ENCODE results near the gene PHACTR3. TPM values are rescaled to one million over a fixed set of nuclear protein-coding genes. Genes with fewer than 3 reads are reported as not detected.
"Not testable (repeated sequence)": the region's sequence is repeated elsewhere in the genome, so short reads cannot be mapped to it uniquely, and the experiment has no call there.

PHACTR3 gene
- polyA plus RNA-seq (2013, experiment 1 of 4) = 0.59 TPM
- 0.50 TPM for polyA plus RNA-seq (2013, experiment 2 of 4)
- 1.8 TPM for polyA plus RNA-seq (2013, experiment 3 of 4)
- 1.8 TPM for polyA plus RNA-seq (2013, experiment 4 of 4)

DNA sequence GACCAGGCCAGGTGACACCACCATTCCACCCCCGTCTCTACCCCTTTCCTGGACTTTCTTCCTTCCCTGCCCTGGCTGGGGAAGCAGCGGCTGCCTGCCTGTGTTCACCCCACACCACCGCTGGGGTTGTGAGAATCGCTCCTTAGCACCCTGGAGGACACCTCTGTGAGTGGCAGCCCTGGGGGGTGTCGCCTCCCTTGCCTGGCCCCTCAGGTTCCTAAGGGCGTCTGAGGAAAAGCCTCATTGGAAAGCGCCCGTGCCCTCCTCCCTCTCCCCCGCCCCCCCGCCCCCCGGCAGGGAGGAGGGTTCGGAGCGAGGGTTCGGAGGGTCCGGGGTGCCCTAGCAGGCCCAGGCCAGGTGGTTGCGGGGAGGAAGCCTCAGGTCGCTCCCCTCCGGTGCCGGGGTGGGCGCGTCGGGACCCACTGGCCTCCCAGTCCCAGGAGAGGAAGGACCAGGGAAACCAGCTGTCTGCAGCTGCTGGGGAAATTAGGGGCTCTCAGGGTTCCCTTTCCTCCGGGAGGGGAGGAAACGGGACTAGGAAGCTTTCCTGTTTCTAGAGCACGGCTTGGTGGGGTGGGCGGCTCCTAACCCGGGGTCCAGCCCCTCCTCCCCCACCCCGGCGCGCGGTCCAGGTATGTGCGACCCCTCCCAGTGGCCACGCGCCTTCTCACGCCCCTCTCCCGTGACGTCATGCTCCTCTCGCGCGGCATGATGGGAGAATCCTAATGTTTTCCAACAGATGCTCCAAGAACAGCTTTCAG, at the start of gene PHACTR3:
Gene PHACTR3 (plus strand): TSS at position 760 of the 761 bp plus-strand sequence. CDS start 475 bp downstream, outside the sequence.
- H3K9me3 ChIP-seq (ENCODE audit: control insufficient read depth, low read length) = no peaks in the 10 kb centered on the region
- no peaks in the 10 kb centered on the region for H3K36me3 ChIP-seq (ENCODE audit: control insufficient read depth, insufficient read depth, low read length)
- no peaks in the 10 kb centered on the region for H3K4me1 ChIP-seq (ENCODE audit: control insufficient read depth, insufficient read depth, low read length)
- peak within 1 kb of the TSS; percentile 81 for H3K27ac ChIP-seq (ENCODE audit: insufficient read depth, low read depth, low read length, poor library complexity, severe bottlenecking)
- peaks cover 91% of the 10 kb centered on the region for H3K27me3 ChIP-seq (ENCODE audit: control insufficient read depth, insufficient read depth, low read length, poor library complexity, severe bottlenecking)
- WGBS, 2 experiments = 38 to 40% methylated on average over 37 to 39 of the region's 40 CpGs
- peak within 1 kb of the TSS; percentile 26 for H3K4me3 ChIP-seq (ENCODE audit: insufficient read depth, low read depth, low read length)

DNA sequence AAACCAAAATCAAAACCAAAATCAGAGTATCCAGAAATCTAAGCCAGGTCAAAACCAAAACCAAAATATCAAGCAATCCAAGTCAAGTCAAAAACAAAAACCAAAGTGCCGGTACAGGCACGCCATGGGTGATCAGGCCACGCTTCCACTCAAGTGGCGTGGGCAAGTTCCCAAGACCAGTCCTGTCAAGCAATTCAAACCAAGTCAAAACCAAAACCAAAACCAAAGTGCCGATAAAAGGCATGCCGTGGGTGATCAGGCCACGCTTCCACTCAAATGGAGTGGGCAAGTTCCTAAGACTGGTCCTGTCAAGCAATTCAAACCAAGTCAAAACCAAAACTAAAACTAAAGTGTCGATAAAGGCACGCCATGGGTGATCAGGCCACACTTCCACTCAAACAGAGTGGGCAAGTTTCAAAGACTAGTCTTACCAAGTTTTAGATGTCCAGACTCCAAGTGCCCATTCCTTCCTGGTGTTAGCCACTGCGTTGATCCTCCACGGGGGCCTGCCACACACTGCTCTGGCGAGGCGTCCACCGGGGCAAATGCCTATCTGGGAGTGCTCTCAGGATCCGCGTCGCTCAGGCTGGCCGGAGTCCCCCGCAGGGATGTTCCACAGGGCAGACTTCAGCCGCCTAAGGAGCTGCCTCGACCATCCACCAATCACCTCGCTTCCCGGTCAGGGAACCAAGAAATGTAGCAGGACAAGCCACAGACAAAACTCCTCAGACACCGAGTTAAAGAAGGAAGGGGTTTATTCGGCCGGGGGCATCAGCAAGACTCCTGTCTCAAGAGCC, 46.4 kb upstream of the PHACTR3 start:
- H3K27ac ChIP-seq (ENCODE audit: insufficient read depth, low read depth, low read length, poor library complexity, severe bottlenecking); H3K27me3 ChIP-seq (ENCODE audit: control insufficient read depth, insufficient read depth, low read length, poor library complexity, severe bottlenecking); H3K4me3 ChIP-seq (ENCODE audit: insufficient read depth, low read depth, low read length); H3K9me3 ChIP-seq (ENCODE audit: control insufficient read depth, low read length); H3K36me3 ChIP-seq (ENCODE audit: control insufficient read depth, insufficient read depth, low read length); H3K4me1 ChIP-seq (ENCODE audit: control insufficient read depth, insufficient read depth, low read length): not testable (repeated sequence)
- WGBS, 2 experiments = 86 to 89% methylated on average over 26 of the region's 26 CpGs

- no peaks in the 10 kb centered on the region for H3K4me1 ChIP-seq (ENCODE audit: control insufficient read depth, insufficient read depth, low read length)
- WGBS, 2 experiments = 83 to 85% methylated on average over 14 of the region's 14 CpGs
- H3K36me3 ChIP-seq (ENCODE audit: control insufficient read depth, insufficient read depth, low read length) = no peaks in the 10 kb centered on the region
- H3K27me3 ChIP-seq (ENCODE audit: control insufficient read depth, insufficient read depth, low read length, poor library complexity, severe bottlenecking) = peaks cover 12% of the 10 kb centered on the region
- no peaks in the 10 kb centered on the region for H3K9me3 ChIP-seq (ENCODE audit: control insufficient read depth, low read length)
- no peak overlapping the region for H3K27ac ChIP-seq (ENCODE audit: insufficient read depth, low read depth, low read length, poor library complexity, severe bottlenecking)
- no peak overlapping the region for H3K4me3 ChIP-seq (ENCODE audit: insufficient read depth, low read depth, low read length)
Measured at GRCh38 chr20:59559024-59559817, 45.1 kb upstream of the PHACTR3 start.

DNA sequence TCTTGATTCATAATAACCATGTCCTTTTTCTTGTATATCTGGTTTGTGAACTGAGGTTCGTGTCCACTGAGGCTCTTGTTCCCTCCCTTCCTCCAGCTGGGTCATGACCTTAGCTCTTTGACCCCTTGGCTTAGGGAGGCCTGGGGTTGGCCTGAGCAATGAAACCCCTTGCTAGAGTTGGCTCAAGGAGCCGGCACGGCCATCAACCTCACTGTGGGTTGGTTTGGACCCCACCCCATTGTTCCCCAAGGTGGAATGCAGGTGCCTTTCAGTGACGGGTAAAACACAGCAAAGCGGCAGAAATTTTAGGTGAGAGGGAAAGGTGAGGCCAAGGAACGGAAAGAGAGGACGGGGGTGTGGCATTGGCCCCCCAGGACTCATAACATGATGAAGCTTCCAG, 44.5 kb upstream of the PHACTR3 start:
- whole genome bisulfite sequencing, 2 experiments = 87 to 93% methylated on average over 7 of the region's 7 CpGs
- H3K27ac ChIP-seq (ENCODE audit: insufficient read depth, low read depth, low read length, poor library complexity, severe bottlenecking) = no peak overlapping the region
- no peaks in the 10 kb centered on the region for H3K36me3 ChIP-seq (ENCODE audit: control insufficient read depth, insufficient read depth, low read length)
- H3K4me3 ChIP-seq (ENCODE audit: insufficient read depth, low read depth, low read length) = no peak overlapping the region
- H3K27me3 ChIP-seq (ENCODE audit: control insufficient read depth, insufficient read depth, low read length, poor library complexity, severe bottlenecking) = peaks cover 12% of the 10 kb centered on the region
- H3K9me3 ChIP-seq (ENCODE audit: control insufficient read depth, low read length) = no peaks in the 10 kb centered on the region
- no peaks in the 10 kb centered on the region for H3K4me1 ChIP-seq (ENCODE audit: control insufficient read depth, insufficient read depth, low read length)

GRCh38 chr20:59560588-59561227, 43.6 kb upstream of the PHACTR3 start:
- no peak overlapping the region for H3K4me3 ChIP-seq (ENCODE audit: insufficient read depth, low read depth, low read length)
- H3K27me3 ChIP-seq (ENCODE audit: control insufficient read depth, insufficient read depth, low read length, poor library complexity, severe bottlenecking) = peaks cover 12% of the 10 kb centered on the region
- WGBS, 2 experiments = 72 to 76% methylated on average over 4 to 5 of the region's 7 CpGs
- no peaks in the 10 kb centered on the region for H3K9me3 ChIP-seq (ENCODE audit: control insufficient read depth, low read length)
- H3K4me1 ChIP-seq (ENCODE audit: control insufficient read depth, insufficient read depth, low read length) = no peaks in the 10 kb centered on the region
- no peaks in the 10 kb centered on the region for H3K36me3 ChIP-seq (ENCODE audit: control insufficient read depth, insufficient read depth, low read length)
- H3K27ac ChIP-seq (ENCODE audit: insufficient read depth, low read depth, low read length, poor library complexity, severe bottlenecking) = no peak overlapping the region

- Histone ChIP-seq H3K27ac (ENCODE audit: insufficient read depth, low read depth, low read length, poor library complexity, severe bottlenecking) (no peak overlapping the region), H3K27me3 (ENCODE audit: control insufficient read depth, insufficient read depth, low read length, poor library complexity, severe bottlenecking) (peaks cover 12% of the 10 kb centered on the region), H3K9me3 (ENCODE audit: control insufficient read depth, low read length) (no peaks in the 10 kb centered on the region), H3K4me1 (ENCODE audit: control insufficient read depth, insufficient read depth, low read length) (no peaks in the 10 kb centered on the region), H3K4me3 (ENCODE audit: insufficient read depth, low read depth, low read length) (no peak overlapping the region), H3K36me3 (ENCODE audit: control insufficient read depth, insufficient read depth, low read length) (no peaks in the 10 kb centered on the region)
- 80% methylated on average over 4 of the region's 4 CpGs for WGBS, 2 experiments
Measured at GRCh38 chr20:59561228-59561605, 43.1 kb upstream of the PHACTR3 start.

- WGBS, 2 experiments = 79 to 81% methylated on average over 5 of the region's 5 CpGs
- Histone ChIP-seq H3K9me3 (ENCODE audit: control insufficient read depth, low read length) (no peaks in the 10 kb centered on the region), H3K36me3 (ENCODE audit: control insufficient read depth, insufficient read depth, low read length) (no peaks in the 10 kb centered on the region), H3K27me3 (ENCODE audit: control insufficient read depth, insufficient read depth, low read length, poor library complexity, severe bottlenecking) (peaks cover 12% of the 10 kb centered on the region), H3K4me1 (ENCODE audit: control insufficient read depth, insufficient read depth, low read length) (no peaks in the 10 kb centered on the region), H3K4me3 (ENCODE audit: insufficient read depth, low read depth, low read length) (no peak overlapping the region), H3K27ac (ENCODE audit: insufficient read depth, low read depth, low read length, poor library complexity, severe bottlenecking) (no peak overlapping the region)
Measured at GRCh38 chr20:59561614-59562277, 42.6 kb upstream of the PHACTR3 start.

DNA sequence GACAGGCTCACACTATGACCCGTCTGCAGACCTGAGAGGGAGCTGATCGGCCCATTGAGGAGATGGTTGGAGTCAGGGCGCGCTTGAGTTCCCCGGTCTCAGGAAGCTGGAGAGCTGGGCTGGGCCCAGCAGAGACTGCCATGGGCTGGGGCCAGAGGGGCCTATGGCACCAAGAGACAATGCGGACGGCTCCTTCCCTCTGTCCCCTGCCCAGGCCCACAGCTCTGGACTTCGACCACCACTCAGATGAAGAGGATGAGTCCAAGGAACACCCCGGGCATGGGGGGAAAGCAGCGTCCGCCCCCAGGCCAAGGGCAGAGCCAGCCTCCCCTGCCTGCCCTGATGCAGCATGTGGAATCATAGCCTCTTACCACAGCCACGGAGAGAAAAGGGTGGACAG, 40.2 kb upstream of the PHACTR3 start:
- no peaks in the 10 kb centered on the region for H3K4me1 ChIP-seq (ENCODE audit: control insufficient read depth, insufficient read depth, low read length)
- H3K36me3 ChIP-seq (ENCODE audit: control insufficient read depth, insufficient read depth, low read length) = no peaks in the 10 kb centered on the region
- H3K27me3 ChIP-seq (ENCODE audit: control insufficient read depth, insufficient read depth, low read length, poor library complexity, severe bottlenecking) = peaks cover 15% of the 10 kb centered on the region
- no peaks in the 10 kb centered on the region for H3K9me3 ChIP-seq (ENCODE audit: control insufficient read depth, low read length)
- no peak overlapping the region for H3K4me3 ChIP-seq (ENCODE audit: insufficient read depth, low read depth, low read length)
- 84 to 88% methylated on average over 12 of the region's 12 CpGs for WGBS, 2 experiments
- no peak overlapping the region for H3K27ac ChIP-seq (ENCODE audit: insufficient read depth, low read depth, low read length, poor library complexity, severe bottlenecking)

DNA sequence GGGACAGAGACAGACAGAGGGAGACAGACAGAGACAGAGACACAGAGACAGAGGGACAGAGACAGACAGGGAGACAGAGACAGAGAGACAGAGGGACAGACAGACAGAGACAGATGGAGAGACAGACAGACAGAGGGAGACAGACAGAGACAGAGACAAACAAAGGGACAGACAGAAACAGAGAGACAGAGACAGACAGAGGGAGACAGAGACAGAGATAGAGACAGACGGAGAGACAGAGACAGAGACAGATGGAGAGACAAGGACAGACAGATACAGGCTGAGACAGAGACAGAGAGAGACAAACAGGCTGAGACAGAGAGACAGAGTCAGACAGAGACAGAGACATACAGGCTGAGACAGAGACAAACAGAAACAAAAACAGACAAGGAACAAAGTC, 39.4 kb upstream of the PHACTR3 start:
- Histone ChIP-seq H3K4me1 (ENCODE audit: control insufficient read depth, insufficient read depth, low read length) (no peaks in the 10 kb centered on the region), H3K36me3 (ENCODE audit: control insufficient read depth, insufficient read depth, low read length) (no peaks in the 10 kb centered on the region), H3K27ac (ENCODE audit: insufficient read depth, low read depth, low read length, poor library complexity, severe bottlenecking) (no peak overlapping the region), H3K27me3 (ENCODE audit: control insufficient read depth, insufficient read depth, low read length, poor library complexity, severe bottlenecking) (peaks cover 21% of the 10 kb centered on the region), H3K9me3 (ENCODE audit: control insufficient read depth, low read length) (no peaks in the 10 kb centered on the region), H3K4me3 (ENCODE audit: insufficient read depth, low read depth, low read length) (no peak overlapping the region)
- 84 to 90% methylated on average over 1 of the region's 1 CpG for WGBS, 2 experiments

Measured in ectodermal cell (in vitro differentiated cells).